NCI-H2029 (cell line): ENCODE results near the gene SLC6A19.

Source experiments
- DNase-seq: peaks from one replicate; lab custom pipeline; 2025; lab: John Stamatoyannopoulos, UW

SLC6A19 gene

DNA sequence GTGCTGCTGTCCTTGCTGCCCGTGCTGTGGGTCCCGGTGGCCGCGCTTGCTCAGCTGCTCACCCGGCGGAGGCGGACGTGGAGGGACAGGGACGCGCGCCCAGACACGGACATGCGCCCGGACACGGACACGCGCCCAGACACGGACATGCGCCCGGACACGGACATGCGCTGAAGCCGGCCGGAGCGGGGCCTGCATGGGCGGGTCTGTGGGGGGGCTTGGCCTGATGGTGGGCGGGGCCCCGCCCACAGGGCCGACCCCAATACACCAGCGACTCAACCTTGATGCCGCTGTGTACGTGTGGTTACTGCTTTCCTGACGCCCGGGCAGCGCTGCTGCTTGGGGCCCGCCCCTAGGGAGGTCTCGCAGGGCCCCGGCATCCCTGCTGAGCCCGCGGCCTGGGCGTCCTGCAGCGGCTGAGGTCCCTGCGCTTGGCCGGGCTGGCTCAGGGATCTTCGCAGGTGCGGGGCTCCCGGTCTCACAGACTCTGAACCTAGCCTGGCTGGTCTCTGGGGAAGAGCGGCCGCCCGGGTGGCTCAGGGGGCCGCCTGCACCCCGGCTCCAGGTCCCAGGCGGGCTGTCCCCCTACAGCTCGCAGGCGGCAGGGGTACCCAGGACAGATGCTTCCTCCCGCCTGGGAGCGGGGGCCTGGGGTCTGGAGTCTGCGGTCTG is 44.6 kb downstream of the SLC6A19 start:
- DNase-seq, result no peak

GRCh38 chr5:1246711-1247431 is 45.5 kb downstream of the SLC6A19 start:
- DNase-seq, result peak; percentile 13

GRCh38 chr5:1247811-1248210 is 46.4 kb downstream of the SLC6A19 start:
- no peak for DNase-seq

- DNase-seq, result no peak
These were observed 48.2 kb downstream of the SLC6A19 start for GRCh38 chr5:1249366-1250280.

GRCh38 chr5:1251678-1252580 is 50.5 kb downstream of the SLC6A19 start:
- no peak for DNase-seq

- DNase-seq, result no peak
These were observed 51.3 kb downstream of the SLC6A19 start for GRCh38 chr5:1252681-1253080.

GRCh38 chr5:1253456-1254105 is 52.2 kb downstream of the SLC6A19 start:
- DNase-seq, result no peak

DNA sequence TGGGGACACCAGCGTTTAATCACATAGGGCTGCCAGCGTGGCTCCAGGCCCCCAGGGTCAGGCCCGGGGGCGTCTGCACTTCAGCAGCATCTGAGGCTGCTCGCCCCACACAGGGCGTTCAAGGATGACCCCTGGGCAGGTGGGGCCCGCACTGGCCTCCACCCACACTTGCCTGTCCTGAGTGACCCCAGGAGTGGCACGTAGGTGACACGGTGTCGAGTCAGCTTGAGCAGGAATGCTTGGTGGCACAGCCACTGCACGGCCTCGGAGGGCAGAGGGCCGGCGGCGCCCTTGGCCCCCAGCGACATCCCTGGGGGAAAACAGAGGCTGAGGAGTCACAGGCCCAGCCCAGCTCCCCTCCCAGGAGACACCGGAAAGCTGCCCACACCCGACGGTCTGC is 52.8 kb downstream of the SLC6A19 start:
- DNase-seq, result no peak

DNA sequence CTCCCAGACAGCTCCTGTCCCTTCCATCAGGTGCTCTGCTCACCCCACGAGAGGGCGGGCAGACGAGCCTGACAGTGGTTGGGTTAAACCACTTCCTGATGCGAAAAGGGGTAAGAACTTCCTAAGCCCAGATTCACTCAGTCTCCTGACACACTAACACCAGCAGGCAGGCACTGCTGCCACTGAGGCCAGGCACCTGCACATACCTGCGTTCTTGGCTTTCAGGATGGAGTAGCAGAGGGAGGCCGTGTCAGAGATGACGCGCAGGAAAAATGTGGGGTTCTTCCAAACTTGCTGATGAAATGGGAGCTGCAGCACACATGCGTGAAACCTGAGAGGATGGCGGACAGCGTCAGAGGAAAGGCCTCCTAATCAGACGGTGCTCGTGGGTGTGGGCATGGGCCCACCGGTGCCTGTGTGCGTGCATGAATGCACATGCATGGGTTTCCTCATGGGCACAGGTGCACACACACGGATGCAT is 53.7 kb downstream of the SLC6A19 start:
- DNase-seq, result no peak

DNA sequence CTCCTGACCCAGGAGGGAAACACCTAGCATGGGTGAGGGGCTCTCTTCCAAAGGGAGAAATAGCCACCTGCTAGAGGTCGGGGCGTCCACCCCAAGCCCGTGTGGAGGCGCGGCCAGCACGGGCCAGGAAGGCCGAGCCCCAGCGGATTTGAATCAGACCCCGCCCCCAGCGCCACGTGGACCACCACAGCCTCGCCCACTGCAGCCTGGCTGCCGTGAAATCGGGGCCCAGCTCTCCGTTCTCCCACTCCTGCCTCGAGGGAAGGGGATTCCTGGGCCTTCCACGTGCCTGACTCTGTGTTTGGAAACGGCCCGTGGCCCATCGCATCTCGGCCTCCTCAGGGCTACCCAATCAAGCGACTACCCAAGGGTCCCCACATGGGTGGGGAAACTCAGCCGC is 55.4 kb downstream of the SLC6A19 start:
- DNase-seq, result no peak

- DNase-seq, result no peak
These were observed 56.0 kb downstream of the SLC6A19 start for GRCh38 chr5:1257363-1257762.

DNA sequence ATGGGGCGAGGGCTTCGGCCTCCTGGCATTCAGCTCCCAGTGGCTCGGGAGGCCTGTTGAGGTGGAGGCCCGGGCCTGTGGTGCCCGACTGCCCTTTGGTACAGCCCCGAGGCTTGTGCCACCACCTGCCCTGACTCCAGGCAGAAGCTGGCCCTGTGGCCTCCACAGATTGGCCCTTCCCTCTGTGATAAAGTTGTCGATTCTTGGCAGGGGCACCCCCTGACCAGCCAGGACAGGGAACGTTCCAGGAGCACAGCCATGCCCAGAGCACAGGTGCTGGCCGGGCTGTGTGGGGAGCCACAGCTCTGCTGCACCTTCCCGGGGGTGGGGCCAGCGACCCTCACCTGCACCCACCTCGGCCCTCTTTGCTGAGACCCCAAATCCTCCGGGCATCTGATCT is 56.4 kb downstream of the SLC6A19 start:
- no peak for DNase-seq

GRCh38 chr5:1259806-1260480 is 58.5 kb downstream of the SLC6A19 start:
- DNase-seq, result no peak

- no peak for DNase-seq
These were observed 60.2 kb downstream of the SLC6A19 start for GRCh38 chr5:1261643-1262042.

DNA sequence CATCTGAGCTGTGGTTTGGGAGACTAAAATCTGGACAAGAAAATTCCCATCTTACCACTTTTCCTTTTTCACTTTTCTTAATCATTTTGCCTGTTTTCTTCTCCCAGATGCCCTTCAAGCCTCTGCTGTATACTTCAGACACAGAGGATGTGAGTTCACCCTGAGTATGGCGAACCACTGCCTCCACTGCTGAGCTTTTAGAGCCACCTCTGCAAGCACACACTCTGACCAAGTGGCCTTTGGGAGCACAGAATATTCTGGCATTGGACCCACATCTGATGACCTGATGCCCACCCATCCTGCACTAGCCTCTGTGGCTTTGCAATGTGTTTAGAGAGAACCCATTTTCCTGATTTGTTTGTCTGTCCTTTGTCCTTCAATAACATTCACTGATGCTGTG is 61.0 kb downstream of the SLC6A19 start:
- DNase-seq, result no peak

DNA sequence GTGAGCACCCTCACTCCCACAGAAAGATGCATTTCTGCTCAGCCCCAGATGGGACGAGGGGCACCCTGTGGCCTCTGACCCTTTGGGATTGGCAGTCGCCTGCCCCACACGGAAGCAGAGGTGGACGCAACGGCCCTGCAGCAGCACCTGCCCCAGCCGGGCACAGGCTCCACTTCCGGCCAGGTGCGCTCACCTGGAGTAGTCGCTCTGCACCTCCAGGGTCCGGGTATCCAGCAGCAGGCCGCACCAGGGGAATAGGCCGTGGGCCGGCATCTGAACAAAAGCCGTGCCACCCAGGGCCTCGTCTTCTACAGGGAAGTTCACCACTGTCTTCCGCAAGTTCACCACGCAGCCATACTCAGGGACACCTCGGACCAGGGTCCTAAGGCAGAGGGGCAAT is 62.8 kb downstream of the SLC6A19 start:
- DNase-seq, result no peak

- no peak for DNase-seq
These were observed 63.6 kb downstream of the SLC6A19 start for GRCh38 chr5:1265026-1265425.

DNA sequence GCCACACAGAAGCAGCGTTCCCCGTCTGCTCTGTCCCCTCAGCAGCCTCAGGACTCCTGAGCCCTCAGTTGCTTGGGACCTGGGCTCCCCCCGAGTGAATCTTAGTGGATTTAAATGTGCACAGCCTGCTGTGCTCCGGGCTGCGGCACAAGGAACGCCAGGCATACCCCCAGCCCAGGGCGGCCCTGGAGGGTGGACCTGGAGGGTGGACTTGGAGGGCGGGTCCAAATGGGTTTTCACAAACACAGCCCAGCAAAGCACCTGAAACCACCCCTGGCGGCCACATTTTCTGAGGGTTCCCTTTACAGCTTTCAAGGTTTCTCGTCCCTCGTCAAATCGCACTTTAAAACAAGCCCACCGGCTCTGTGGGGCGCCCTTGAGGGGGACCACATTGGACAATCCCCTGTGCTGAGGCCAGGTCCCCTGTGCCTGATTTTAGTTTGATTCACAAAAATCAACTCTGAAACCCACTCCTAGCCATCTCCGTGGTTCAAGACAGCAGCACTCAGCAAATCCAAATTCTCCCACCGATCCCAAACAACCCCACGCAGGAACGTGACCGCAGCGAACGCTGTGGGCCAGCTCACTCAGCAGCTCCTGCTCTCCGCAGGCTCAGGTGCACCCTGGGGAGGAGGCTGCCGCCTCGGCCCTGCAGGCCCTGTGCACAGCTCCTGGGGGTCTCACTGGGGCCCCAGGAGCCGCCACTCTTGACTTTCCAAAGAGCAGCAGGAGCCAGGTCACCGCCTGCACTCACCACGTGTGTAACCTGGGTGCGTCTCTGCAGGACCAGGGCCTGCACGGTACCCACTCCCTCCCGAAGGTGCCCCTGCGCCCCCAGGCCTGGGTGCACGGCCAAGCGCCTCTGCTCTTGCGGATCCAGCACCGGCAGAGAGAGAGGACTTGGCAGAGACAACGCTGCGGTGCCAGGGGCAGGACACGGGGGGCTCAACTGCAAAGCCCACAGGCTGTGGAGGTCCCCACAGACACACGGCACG is 64.4 kb downstream of the SLC6A19 start:
- DNase-seq, result no peak

GRCh38 chr5:1266791-1267190 is 65.4 kb downstream of the SLC6A19 start:
- DNase-seq, result no peak
